Activated T-cell treated with anti-CD3 and anti-CD28 coated beads for 4 hours (primary cell): ENCODE measurements around the gene GATAD1.
"Not testable (repeated sequence)": the region's sequence is repeated elsewhere in the genome, so short reads cannot be mapped to it uniquely, and the experiment has no call there.

ENCODE experiments used
- DNase-seq: peaks from one replicate; pipeline ENCODE4 v3.0.0-alpha.2; 2020

Gene GATAD1

GRCh38 chr7:92447345-92448204 is at the start of gene GATAD1:
TSS of gene GATAD1 (plus strand) at chr7:92447482. CDS start at chr7:92447730, 248 bp downstream.
- DNase-seq, result peak; percentile 75

- no peak for DNase-seq
Measured at GRCh38 chr7:92397542-92397941, 49.7 kb upstream of the GATAD1 start.

- DNase-seq, result no peak
Measured at GRCh38 chr7:92400013-92400412, 47.3 kb upstream of the GATAD1 start.

- DNase-seq, result no peak
Measured at GRCh38 chr7:92402920-92403759, 44.1 kb upstream of the GATAD1 start.

- DNase-seq, result no peak
Measured at GRCh38 chr7:92403760-92404074, 43.6 kb upstream of the GATAD1 start.

GRCh38 chr7:92404170-92404614 is 43.1 kb upstream of the GATAD1 start:
- peak; percentile 23 for DNase-seq

- DNase-seq, result no peak
Measured at GRCh38 chr7:92409357-92409756, 37.9 kb upstream of the GATAD1 start.

- DNase-seq, result not testable (repeated sequence)
Measured at GRCh38 chr7:92410162-92410561, 37.1 kb upstream of the GATAD1 start.

- no peak for DNase-seq
Measured at GRCh38 chr7:92412745-92413144, 34.5 kb upstream of the GATAD1 start.

GRCh38 chr7:92413550-92413949 is 33.7 kb upstream of the GATAD1 start:
- DNase-seq, result no peak

GRCh38 chr7:92415225-92415624 is 32.1 kb upstream of the GATAD1 start:
- DNase-seq, result no peak

GRCh38 chr7:92417913-92418312 is 29.4 kb upstream of the GATAD1 start:
- DNase-seq, result no peak

- no peak for DNase-seq
Measured at GRCh38 chr7:92421676-92422435, 25.4 kb upstream of the GATAD1 start.

GRCh38 chr7:92422926-92423325 is 24.4 kb upstream of the GATAD1 start:
- no peak for DNase-seq

GRCh38 chr7:92423710-92424131 is 23.6 kb upstream of the GATAD1 start:
- no peak for DNase-seq

- DNase-seq, result no peak
Measured at GRCh38 chr7:92425311-92425947, 21.9 kb upstream of the GATAD1 start.

- no peak for DNase-seq
Measured at GRCh38 chr7:92427193-92427592, 20.1 kb upstream of the GATAD1 start.

- DNase-seq, result no peak
Measured at GRCh38 chr7:92432299-92432946, 14.9 kb upstream of the GATAD1 start.

GRCh38 chr7:92433019-92433418 is 14.3 kb upstream of the GATAD1 start:
- DNase-seq, result no peak

- DNase-seq, result no peak
Measured at GRCh38 chr7:92435542-92435941, 11.7 kb upstream of the GATAD1 start.

- no peak for DNase-seq
Measured at GRCh38 chr7:92436612-92437445, 10.5 kb upstream of the GATAD1 start.
